Amniotic stem cell (primary cell): ENCODE measurements around the gene POLR3K.
"Not testable (repeated sequence)": the region's sequence is repeated elsewhere in the genome, so short reads cannot be mapped to it uniquely, and the experiment has no call there.

ENCODE experiments used
- DNase-seq: peaks from one replicate; lab custom pipeline; 2025; lab: John Stamatoyannopoulos, UW

POLR3K gene

GRCh38 chr16:42691-43090 is 10.7 kb downstream of the POLR3K start:
- DNase-seq = no peak

GRCh38 chr16:42069-42457 is 11.3 kb downstream of the POLR3K start:
- DNase-seq = no peak

GRCh38 chr16:41439-42068 is 11.9 kb downstream of the POLR3K start:
- DNase-seq = no peak

GRCh38 chr16:38941-39892 is 14.2 kb downstream of the POLR3K start:
- DNase-seq = no peak

- DNase-seq = not testable (repeated sequence)
Observed at GRCh38 chr16:38206-38605, 15.2 kb downstream of the POLR3K start.

GRCh38 chr16:37511-37910 is 15.9 kb downstream of the POLR3K start:
- DNase-seq = no peak

- no peak for DNase-seq
Observed at GRCh38 chr16:36336-36984, 16.9 kb downstream of the POLR3K start.

- no peak for DNase-seq
Observed at GRCh38 chr16:35678-36305, 17.6 kb downstream of the POLR3K start.

GRCh38 chr16:35011-35677 is 18.3 kb downstream of the POLR3K start:
- no peak for DNase-seq

GRCh38 chr16:34648-34987 is 18.8 kb downstream of the POLR3K start:
- no peak for DNase-seq

- no peak for DNase-seq
Observed at GRCh38 chr16:33877-34647, 19.3 kb downstream of the POLR3K start.

- DNase-seq = not testable (repeated sequence)
Observed at GRCh38 chr16:33154-33876, 20.1 kb downstream of the POLR3K start.

- DNase-seq = not testable (repeated sequence)
Observed at GRCh38 chr16:30627-31026, 22.8 kb downstream of the POLR3K start.

GRCh38 chr16:25926-26348 is 27.5 kb downstream of the POLR3K start:
- not testable (repeated sequence) for DNase-seq

- not testable (repeated sequence) for DNase-seq
Observed at GRCh38 chr16:24151-24550, 29.3 kb downstream of the POLR3K start.

GRCh38 chr16:20886-21285 is 32.5 kb downstream of the POLR3K start:
- not testable (repeated sequence) for DNase-seq

GRCh38 chr16:17062-17765 is 36.2 kb downstream of the POLR3K start:
- DNase-seq = not testable (repeated sequence)

GRCh38 chr16:10772-11171 is 42.6 kb downstream of the POLR3K start:
- not testable (repeated sequence) for DNase-seq

GRCh38 chr16:9903-10665 is 43.3 kb downstream of the POLR3K start:
- DNase-seq = no peak
